ENCODE data around the gene FXR2.

DNA sequence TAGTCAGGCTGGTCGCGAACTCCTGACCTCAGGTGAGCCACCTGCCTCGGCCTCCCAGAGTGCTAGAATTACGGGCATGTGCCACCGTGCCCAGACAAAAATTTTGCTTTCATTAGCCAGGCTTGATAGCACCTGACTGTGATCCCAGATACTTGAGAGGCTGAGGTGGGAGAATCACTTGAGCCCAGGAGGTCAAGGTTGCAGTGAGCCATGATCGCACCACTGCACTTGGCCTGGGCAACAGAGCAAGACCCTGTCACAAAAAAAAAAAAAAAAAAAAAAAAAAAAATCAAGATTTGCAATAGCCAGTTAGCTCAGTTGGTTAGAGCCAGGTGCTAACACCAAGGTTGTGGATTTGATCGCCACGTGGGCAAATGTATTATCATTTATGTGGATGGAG is 6.1 kb upstream of the FXR2 start:
- TF ChIP-seq, protein P1, sequence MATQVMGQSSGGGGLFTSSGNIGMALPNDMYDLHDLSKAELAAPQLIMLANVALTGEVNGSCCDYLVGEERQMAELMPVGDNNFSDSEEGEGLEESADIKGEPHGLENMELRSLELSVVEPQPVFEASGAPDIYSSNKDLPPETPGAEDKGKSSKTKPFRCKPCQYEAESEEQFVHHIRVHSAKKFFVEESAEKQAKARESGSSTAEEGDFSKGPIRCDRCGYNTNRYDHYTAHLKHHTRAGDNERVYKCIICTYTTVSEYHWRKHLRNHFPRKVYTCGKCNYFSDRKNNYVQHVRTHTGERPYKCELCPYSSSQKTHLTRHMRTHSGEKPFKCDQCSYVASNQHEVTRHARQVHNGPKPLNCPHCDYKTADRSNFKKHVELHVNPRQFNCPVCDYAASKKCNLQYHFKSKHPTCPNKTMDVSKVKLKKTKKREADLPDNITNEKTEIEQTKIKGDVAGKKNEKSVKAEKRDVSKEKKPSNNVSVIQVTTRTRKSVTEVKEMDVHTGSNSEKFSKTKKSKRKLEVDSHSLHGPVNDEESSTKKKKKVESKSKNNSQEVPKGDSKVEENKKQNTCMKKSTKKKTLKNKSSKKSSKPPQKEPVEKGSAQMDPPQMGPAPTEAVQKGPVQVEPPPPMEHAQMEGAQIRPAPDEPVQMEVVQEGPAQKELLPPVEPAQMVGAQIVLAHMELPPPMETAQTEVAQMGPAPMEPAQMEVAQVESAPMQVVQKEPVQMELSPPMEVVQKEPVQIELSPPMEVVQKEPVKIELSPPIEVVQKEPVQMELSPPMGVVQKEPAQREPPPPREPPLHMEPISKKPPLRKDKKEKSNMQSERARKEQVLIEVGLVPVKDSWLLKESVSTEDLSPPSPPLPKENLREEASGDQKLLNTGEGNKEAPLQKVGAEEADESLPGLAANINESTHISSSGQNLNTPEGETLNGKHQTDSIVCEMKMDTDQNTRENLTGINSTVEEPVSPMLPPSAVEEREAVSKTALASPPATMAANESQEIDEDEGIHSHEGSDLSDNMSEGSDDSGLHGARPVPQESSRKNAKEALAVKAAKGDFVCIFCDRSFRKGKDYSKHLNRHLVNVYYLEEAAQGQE (IDR thresholded peaks at IDR 0.05; ENCODE audit: insufficient read depth in 1 of 2, low read depth in 2 of 2, low read length in 2 of 2): no peak
- TF ChIP-seq POLR2AphosphoS5 (IDR thresholded peaks at IDR 0.05; ENCODE audit: low read depth, low read length): no peak
- TF ChIP-seq TAF1 (IDR thresholded peaks at IDR 0.05; ENCODE audit: borderline replicate concordance, insufficient read depth, low read length): no peak
